SK-N-SH (cell line): ENCODE data around the gene PHC2. TPM values are rescaled to one million over a fixed set of nuclear protein-coding genes. Genes with fewer than 3 reads are reported as not detected.

ENCODE experiments used
- CTCF ChIA-PET: fragments of 300-600, 350-600 bp; formaldehyde crosslinking; extraction: SDS; loops from one replicate; lab custom pipeline; 2021; lab: Yijun Ruan, JAX
- POLR2A ChIA-PET: fragments of 350-600 bp; sonication (Branson Sonifier 250); formaldehyde crosslinking; extraction: SDS; loops from one replicate; lab custom pipeline; 2020; ENCODE audit warnings: antibody characterized with exemption, inconsistent platforms; lab: Yijun Ruan, JAX
- DNase-seq: peaks from one replicate; pipeline ENCODE4 v3.0.0; 2012
- H2AFZ ChIP-seq: fragments of 200-600 bp; sonication (generic); 2 replicates; pipeline ENCODE4 v1.8.1; 2016; ENCODE audit warnings: antibody characterized with exemption, mild to moderate bottlenecking, low read depth
- H3F3A ChIP-seq: fragments of 200-600 bp; sonication (generic); replicated peaks from 2 replicates; pipeline ENCODE3; 2016; ENCODE audit warnings: antibody characterized with exemption, mild to moderate bottlenecking; ENCODE audit not compliant: insufficient read depth
- H3K27ac ChIP-seq, 2 experiments: fragments of 200-500 bp in 1 of 2; fragments of 200-600 bp in 1 of 2; sonication (Bioruptor generic) in 1 of 2; sonication (generic), shearing (Covaris generic) in 1 of 2; 2 replicates each; pipeline versions ENCODE4 v1.5.1 to v1.6.1; 2014 to 2016; ENCODE audit warnings: low read depth in 2 of 2, inconsistent platforms in 1 of 2, low read length in 1 of 2, mild to moderate bottlenecking in 1 of 2, mixed read lengths in 1 of 2
- H3K27me3 ChIP-seq: fragments of 200-600 bp; sonication (generic), shearing (Covaris generic); 2 replicates; pipeline ENCODE4 v1.6.1; 2016; ENCODE audit warnings: mixed run types; ENCODE audit not compliant: insufficient read depth
- H3K36me3 ChIP-seq, 2 experiments: fragments of 200-500 bp in 1 of 2; fragments of 200-600 bp in 1 of 2; sonication (Bioruptor generic) in 1 of 2; sonication (generic) in 1 of 2; replicated peaks in 1 of 2; 2 replicates each; pipeline versions ENCODE3 to v1.5.1; 2014 to 2016; ENCODE audit warnings: low read length in 1 of 2, mild to moderate bottlenecking in 1 of 2; ENCODE audit not compliant: insufficient read depth in 2 of 2, control insufficient read depth in 1 of 2
- H3K4me1 ChIP-seq, 2 experiments: fragments of 200-500 bp in 1 of 2; fragments of 200-600 bp in 1 of 2; sonication (Bioruptor generic) in 1 of 2; sonication (generic), shearing (Covaris generic) in 1 of 2; 2 replicates each; pipeline versions ENCODE4 v1.5.1 to v1.6.1; 2014 to 2016; ENCODE audit warnings: low read depth in 1 of 2, low read length in 1 of 2, mixed run types in 1 of 2; ENCODE audit not compliant: insufficient read depth in 2 of 2, control insufficient read depth in 1 of 2
- H3K4me2 ChIP-seq: fragments of 200-600 bp; sonication (generic), shearing (Covaris generic); 2 replicates; pipeline ENCODE4 v1.6.1; 2017; ENCODE audit warnings: mixed run types
- H3K4me3 ChIP-seq, 2 experiments: fragments of 200-500 bp in 1 of 2; fragments of 200-600 bp in 1 of 2; sonication (Bioruptor generic) in 1 of 2; sonication (generic), shearing (Covaris generic) in 1 of 2; 2 replicates each; pipeline versions ENCODE4 v1.5.1 to v1.8.1; 2014 to 2016; ENCODE audit warnings: low read depth in 2 of 2, inconsistent platforms in 1 of 2, low read length in 1 of 2, mild to moderate bottlenecking in 1 of 2, mixed read lengths in 1 of 2, moderate library complexity in 1 of 2
- H3K79me2 ChIP-seq: fragments of 200-600 bp; sonication (generic); 2 replicates; pipeline ENCODE4 v1.8.1; 2017; ENCODE audit warnings: mild to moderate bottlenecking; ENCODE audit not compliant: insufficient read depth
- H3K9ac ChIP-seq: fragments of 200-600 bp; sonication (generic); 2 replicates; pipeline ENCODE4 v1.6.1; 2017; ENCODE audit warnings: mixed run types
- H3K9me2 ChIP-seq: fragments of 200-600 bp; sonication (generic); 2 replicates; pipeline ENCODE4 v1.6.1; 2017; ENCODE audit warnings: mixed run types
- H3K9me3 ChIP-seq: fragments of 200-600 bp; sonication (generic); 2 replicates; pipeline ENCODE4 v1.6.1; 2017; ENCODE audit warnings: mixed run types, mild to moderate bottlenecking, moderate library complexity
- H4K20me1 ChIP-seq: fragments of 200-600 bp; sonication (generic); 2 replicates; pipeline ENCODE4 v1.6.1; 2017; ENCODE audit warnings: mild to moderate bottlenecking, mixed run types; ENCODE audit not compliant: insufficient read depth
- ELF1 ChIP-seq: IDR thresholded peaks from 2 replicates; pipeline ENCODE4 v1.4.0; 2012
- FOXJ3 ChIP-seq: sonication (generic); formaldehyde crosslinking; IDR thresholded peaks from 2 replicates; pipeline ENCODE4 v1.5.1; 2020; ENCODE audit warnings: mild to moderate bottlenecking, missing genetic modification reagents
- FOXM1 ChIP-seq: IDR thresholded peaks from 2 replicates; pipeline ENCODE4 v1.4.0; 2012; ENCODE audit warnings: low read depth, mild to moderate bottlenecking
- GABPA ChIP-seq: IDR thresholded peaks from 2 replicates; pipeline ENCODE4 v1.4.0; 2012; ENCODE audit warnings: low read depth, mild to moderate bottlenecking
- GATA2 ChIP-seq: sonication (generic); formaldehyde crosslinking; IDR thresholded peaks from 2 replicates; pipeline ENCODE4 v1.5.0; 2020; ENCODE audit warnings: mild to moderate bottlenecking, missing genetic modification reagents
- JUND ChIP-seq: IDR thresholded peaks from 2 replicates; pipeline ENCODE4 v1.4.0; 2012
- MAX ChIP-seq: IDR thresholded peaks from 2 replicates; pipeline ENCODE4 v1.4.0; 2012; ENCODE audit warnings: low read depth
- MXI1 ChIP-seq: IDR thresholded peaks from 2 replicates; pipeline ENCODE4 v1.6.1; 2012; ENCODE audit warnings: mild to moderate bottlenecking, low read depth, low read length, improper control_type of control experiment
- PBX3 ChIP-seq: IDR thresholded peaks from 2 replicates; pipeline ENCODE4; 2012
- POLR2AphosphoS5 ChIP-seq: IDR thresholded peaks from 2 replicates; pipeline ENCODE4 v1.6.1; 2012; ENCODE audit warnings: low read depth, low read length
- RAD21 ChIP-seq: IDR thresholded peaks from 2 replicates; pipeline ENCODE4 v1.6.1; 2012; ENCODE audit warnings: mild to moderate bottlenecking, low read length
- RCOR1 ChIP-seq: fragments of 150-350 bp; IDR thresholded peaks from 2 replicates; pipeline ENCODE4 v1.6.1; 2017; ENCODE audit warnings: antibody characterized with exemption, low read length
- REST ChIP-seq: IDR thresholded peaks from 2 replicates; pipeline ENCODE4 v1.6.1; 2012; ENCODE audit warnings: mild to moderate bottlenecking, low read depth, low read length, moderate library complexity
- RFX5 ChIP-seq: IDR thresholded peaks from 2 replicates; pipeline ENCODE4 v1.6.1; 2012; ENCODE audit warnings: mild to moderate bottlenecking, improper control_type of control experiment, low read length
- RXRA ChIP-seq: IDR thresholded peaks from 2 replicates; pipeline ENCODE4 v1.4.0; 2012; ENCODE audit warnings: low read depth, mild to moderate bottlenecking, borderline replicate concordance
- SIN3A ChIP-seq: IDR thresholded peaks from 2 replicates; pipeline ENCODE4 v1.6.1; 2012; ENCODE audit warnings: low read depth, mild to moderate bottlenecking, low read length, moderate library complexity, borderline replicate concordance
- TAF1 ChIP-seq: IDR thresholded peaks from 2 replicates; pipeline ENCODE4 v1.6.1; 2012; ENCODE audit warnings: low read depth, mild to moderate bottlenecking, low read length, moderate library complexity, borderline replicate concordance
- TCF12 ChIP-seq: IDR thresholded peaks from 2 replicates; pipeline ENCODE4 v1.4.0; 2012
- YY1 ChIP-seq: IDR thresholded peaks from 2 replicates; pipeline ENCODE4 v1.4.0; 2012; ENCODE audit warnings: low read depth, mild to moderate bottlenecking
- ZBTB33 ChIP-seq: IDR thresholded peaks from 2 replicates; pipeline ENCODE4 v1.4.0; 2012; ENCODE audit warnings: low read depth, borderline replicate concordance
- WGBS: methylation state at CpG from one replicate; pipeline ENCODE4 v1.1.6; 2017; ENCODE audit warnings: low lambda C conversion rate; 5-methylcytosine and 5-hydroxymethylcytosine counted together
- polyA plus RNA-seq, 3 experiments: library from polyadenylated mRNA; depleted of rRNA; stranded (reverse); fragments of >200 nt; gene quantifications; 2 replicates each; pipeline ENCODE4 v1.2.3, GENCODE V29; 2012

The PHC2 gene
- polyA plus RNA-seq, 1 of the 3 experiments (the other 2 are of a cell fraction) = 98.7 TPM

- WGBS = 97% methylated on average over 23 of the region's 29 CpGs
- Histone ChIP-seq H3K27ac (no peak overlapping the region), H3K9ac (no peak overlapping the region), H2AFZ (no peak overlapping the region), H3K4me2 (no peak overlapping the region), H3K27me3 (no peaks in the 10 kb centered on the region), H3K79me2 (0 out of 2 replicates have a peak, but pooled peaks cover 3% of the 10 kb centered on the region), H3K36me3 (peaks cover 34 to 37% of the 10 kb centered on the region in 2 experiments), H4K20me1 (peaks cover 5% of the 10 kb centered on the region), H3K9me2 (no peaks in the 10 kb centered on the region), H3F3A (no peaks in the 10 kb centered on the region), H3K4me3 (no peak overlapping the region), H3K9me3 (no peaks in the 10 kb centered on the region), H3K4me1 (peaks cover 0 to 5% of the 10 kb centered on the region in 2 experiments; a peak in 2 of 4 replicates)
- DNase-seq = no peak
- POLR2A ChIA-PET = no interaction called here
- CTCF ChIA-PET = interaction anchor here (1.0 kb wide), 1 partner anchor 15 kb away, joined by 4 read pairs; no protein-coding TSS in a partner anchor
- no peak for TF ChIP-seq FOXM1
- no peak for TF ChIP-seq TAF1
- TF ChIP-seq YY1 = no peak
- no peak for TF ChIP-seq RFX5
- no peak for TF ChIP-seq GABPA
- no peak for TF ChIP-seq PBX3
- TF ChIP-seq ELF1 = no peak
- TF ChIP-seq POLR2AphosphoS5 = no peak
- no peak for TF ChIP-seq FOXJ3 (CRISPR knock-in tag)
- no peak for TF ChIP-seq MXI1
Measured at GRCh38 chr1:33280091-33280661, 150.7 kb downstream of the PHC2 start.

GRCh38 chr1:33277488-33278084 is 153.3 kb downstream of the PHC2 start:
- H4K20me1 ChIP-seq = peaks cover 27% of the 10 kb centered on the region
- H3K4me1 ChIP-seq = no peaks in the 10 kb centered on the region; a peak in 1 of 4 replicates
- no peak overlapping the region for H3K9ac ChIP-seq
- no peaks in the 10 kb centered on the region for H3K9me3 ChIP-seq
- H2AFZ ChIP-seq = no peak overlapping the region
- no peak overlapping the region for H3K27ac ChIP-seq
- CTCF ChIA-PET = interaction anchor here (1.7 kb wide), 1 partner anchor 18 kb away, joined by 9 read pairs; no protein-coding TSS in a partner anchor
- H3K36me3 ChIP-seq = peaks cover 17 to 42% of the 10 kb centered on the region in 2 experiments
- H3K4me3 ChIP-seq = no peak overlapping the region
- no peak for DNase-seq
- no peaks in the 10 kb centered on the region for H3K9me2 ChIP-seq
- no peak overlapping the region for H3K4me2 ChIP-seq
- no peaks in the 10 kb centered on the region for H3K27me3 ChIP-seq
- peaks cover 26% of the 10 kb centered on the region; the same call in 1 of the 2 replicates for H3K79me2 ChIP-seq
- POLR2A ChIA-PET = no interaction called here
- no peaks in the 10 kb centered on the region for H3F3A ChIP-seq
- WGBS = 92% methylated on average over 9 of the region's 11 CpGs
- TF ChIP-seq MAX = no peak
- no peak for TF ChIP-seq RXRA
- no peak for TF ChIP-seq SIN3A
- no peak for TF ChIP-seq MXI1
- no peak for TF ChIP-seq TCF12
- no peak for TF ChIP-seq REST
- TF ChIP-seq RCOR1 = no peak
- TF ChIP-seq JUND = no peak
- no peak for TF ChIP-seq ELF1
- no peak for TF ChIP-seq PBX3
- no peak for TF ChIP-seq ZBTB33
- no peak for TF ChIP-seq RAD21
- TF ChIP-seq FOXJ3 (CRISPR knock-in tag) = no peak
- TF ChIP-seq GATA2 (CRISPR knock-in tag) = no peak
